Karpas-422 (cell line): ENCODE data around the gene ANKMY2. TPM values are rescaled to one million over a fixed set of nuclear protein-coding genes. Genes with fewer than 3 reads are reported as not detected.
"Not testable (repeated sequence)": the region's sequence is repeated elsewhere in the genome, so short reads cannot be mapped to it uniquely, and the experiment has no call there.

ENCODE experiments used
- DNase-seq: peaks from one replicate; pipeline ENCODE4 v3.0.0-alpha.2; 2015
- H2AFZ ChIP-seq: fragments of 200-600 bp; sonication (generic); 2 replicates; pipeline ENCODE4 v1.6.1; 2014; ENCODE audit warnings: antibody characterized with exemption, low read length, mixed read lengths
- H3K27ac ChIP-seq: fragments of 200-600 bp; sonication (generic); 2 replicates; pipeline ENCODE4 v1.5.1; 2014; ENCODE audit warnings: mild to moderate bottlenecking, low read length, moderate library complexity
- H3K27me3 ChIP-seq: fragments of 200-600 bp; sonication (generic); 2 replicates; pipeline ENCODE4 v1.6.1; 2014; ENCODE audit warnings: low read length, mixed read lengths
- H3K36me3 ChIP-seq: fragments of 200-600 bp; sonication (generic); 2 replicates; pipeline ENCODE4 v1.6.1; 2014; ENCODE audit warnings: low read length, mixed read lengths; ENCODE audit not compliant: insufficient read depth
- H3K4me1 ChIP-seq: fragments of 200-600 bp; sonication (generic); 2 replicates; pipeline ENCODE4 v1.6.1; 2014; ENCODE audit warnings: mild to moderate bottlenecking, low read length, mixed read lengths
- H3K4me2 ChIP-seq: fragments of 200-600 bp; sonication (generic); 2 replicates; pipeline ENCODE4 v1.6.1; 2014; ENCODE audit warnings: low read length, low read depth, mild to moderate bottlenecking; ENCODE audit not compliant: poor library complexity, severe bottlenecking
- H3K4me3 ChIP-seq: fragments of 200-600 bp; sonication (generic); 2 replicates; pipeline ENCODE4 v1.5.1; 2014; ENCODE audit warnings: mild to moderate bottlenecking, antibody characterized with exemption, low read length, mixed read lengths
- H3K79me2 ChIP-seq: fragments of 200-600 bp; sonication (generic); 2 replicates; pipeline ENCODE4 v1.6.1; 2014; ENCODE audit warnings: mild to moderate bottlenecking, low read length, mixed read lengths
- H3K9ac ChIP-seq: fragments of 200-600 bp; sonication (generic); 2 replicates; pipeline ENCODE4 v1.6.0; 2014; ENCODE audit warnings: low read length
- H3K9me2 ChIP-seq: fragments of 200-600 bp; sonication (generic), shearing (Covaris generic); replicated peaks from 2 replicates; pipeline ENCODE4 v1.6.0; 2014; ENCODE audit warnings: mild to moderate bottlenecking, low read length, moderate library complexity; ENCODE audit not compliant: insufficient read depth
- H3K9me3 ChIP-seq: fragments of 300-700, 200-600 bp; sonication (generic); 2 replicates; pipeline ENCODE4 v1.6.1; 2014; ENCODE audit warnings: low read length, mixed read lengths
- H4K20me1 ChIP-seq: fragments of 200-600 bp; sonication (generic); 2 replicates; pipeline ENCODE4 v1.6.1; 2014; ENCODE audit warnings: mild to moderate bottlenecking, antibody characterized with exemption, low read length, low read depth; ENCODE audit not compliant: insufficient read depth
- total RNA-seq: library from RNA; depleted of rRNA; stranded (reverse); fragments of >200 nt; shearing (Covaris generic); gene quantifications from 2 replicates; pipeline ENCODE4 v1.2.3, GENCODE V29; 2014; ENCODE audit warnings: low replicate concordance

ANKMY2 gene
- total RNA-seq, 1 experiment from 2014 or later, result 34.5 TPM

GRCh38 chr7:16668049-16668858, 22.7 kb upstream of the ANKMY2 start:
- Histone ChIP-seq H3K27me3 (no peaks in the 10 kb centered on the region), H2AFZ (no peak overlapping the region), H3K9me3 (no peaks in the 10 kb centered on the region), H3K36me3 (peaks cover 69% of the 10 kb centered on the region), H4K20me1 (peaks cover 17% of the 10 kb centered on the region), H3K4me2 (no peak overlapping the region), H3K4me3 (no peak overlapping the region), H3K79me2 (peaks cover 96% of the 10 kb centered on the region), H3K27ac (no peak overlapping the region), H3K9ac (no peak overlapping the region), H3K9me2 (no peaks in the 10 kb centered on the region), H3K4me1 (no peaks in the 10 kb centered on the region)
- no peak for DNase-seq

GRCh38 chr7:16667355-16667754, 21.8 kb upstream of the ANKMY2 start:
- no peak overlapping the region for H2AFZ ChIP-seq
- no peak for DNase-seq
- peaks cover 97% of the 10 kb centered on the region for H3K79me2 ChIP-seq
- no peak overlapping the region for H3K4me2 ChIP-seq
- H3K27ac ChIP-seq, result no peak overlapping the region
- H3K36me3 ChIP-seq, result peaks cover 64% of the 10 kb centered on the region
- H3K9me3 ChIP-seq, result no peaks in the 10 kb centered on the region
- H3K27me3 ChIP-seq, result no peaks in the 10 kb centered on the region
- no peak overlapping the region for H3K9ac ChIP-seq
- peaks cover 22% of the 10 kb centered on the region; the same call in 1 of the 2 replicates for H4K20me1 ChIP-seq
- H3K4me3 ChIP-seq, result no peak overlapping the region
- no peaks in the 10 kb centered on the region for H3K9me2 ChIP-seq
- no peaks in the 10 kb centered on the region for H3K4me1 ChIP-seq

GRCh38 chr7:16661924-16662323, 16.4 kb upstream of the ANKMY2 start:
- Histone ChIP-seq H3K36me3 (peaks cover 24% of the 10 kb centered on the region; the same call in 1 of the 2 replicates), H3K9me3 (no peaks in the 10 kb centered on the region), H3K27me3 (no peaks in the 10 kb centered on the region), H3K9ac (no peak overlapping the region), H3K27ac (no peak overlapping the region), H4K20me1 (peaks cover 38% of the 10 kb centered on the region), H2AFZ (no peak overlapping the region), H3K9me2 (no peaks in the 10 kb centered on the region), H3K4me1 (peaks cover 17% of the 10 kb centered on the region), H3K79me2 (peaks cover 95% of the 10 kb centered on the region), H3K4me3 (no peak overlapping the region), H3K4me2 (no peak overlapping the region)
- no peak for DNase-seq

GRCh38 chr7:16660702-16661464, 15.3 kb upstream of the ANKMY2 start:
- Histone ChIP-seq H3K4me3 (no peak overlapping the region), H3K27ac (no peak overlapping the region; the same call in 1 of the 2 replicates), H3K9me3 (no peaks in the 10 kb centered on the region), H3K9ac (no peak overlapping the region), H2AFZ (no peak overlapping the region), H3K9me2 (no peaks in the 10 kb centered on the region), H3K27me3 (no peaks in the 10 kb centered on the region), H3K4me1 (peaks cover 17% of the 10 kb centered on the region), H3K36me3 (peaks cover 24% of the 10 kb centered on the region; the same call in 1 of the 2 replicates), H3K4me2 (no peak overlapping the region), H3K79me2 (peaks cover 98% of the 10 kb centered on the region), H4K20me1 (peaks cover 42% of the 10 kb centered on the region)
- no peak for DNase-seq

- not testable (repeated sequence) for H3K9me2 ChIP-seq, H3K9me3 ChIP-seq, H3K4me3 ChIP-seq, H3K4me2 ChIP-seq, H3K27me3 ChIP-seq, DNase-seq, H3K9ac ChIP-seq, H2AFZ ChIP-seq, H3K27ac ChIP-seq
- Histone ChIP-seq H4K20me1 (peaks cover 47% of the 10 kb centered on the region), H3K36me3 (peaks cover 20% of the 10 kb centered on the region; the same call in 1 of the 2 replicates), H3K79me2 (peaks cover 98% of the 10 kb centered on the region), H3K4me1 (peaks cover 17% of the 10 kb centered on the region)
Observed at GRCh38 chr7:16659854-16660497, 14.4 kb upstream of the ANKMY2 start.

- Histone ChIP-seq H3K27me3 (no peaks in the 10 kb centered on the region), H3K4me1 (peaks cover 19% of the 10 kb centered on the region), H3K79me2 (peaks cover 98% of the 10 kb centered on the region), H3K36me3 (peaks cover 7% of the 10 kb centered on the region; the same call in 1 of the 2 replicates), H3K4me2 (no peak overlapping the region), H3K27ac (no peak overlapping the region), H3K4me3 (no peak overlapping the region), H3K9me3 (no peaks in the 10 kb centered on the region), H4K20me1 (peaks cover 45% of the 10 kb centered on the region), H3K9me2 (no peaks in the 10 kb centered on the region), H3K9ac (no peak overlapping the region), H2AFZ (no peak overlapping the region)
- no peak for DNase-seq
Observed at GRCh38 chr7:16657656-16658279, 12.2 kb upstream of the ANKMY2 start.

GRCh38 chr7:16656141-16656540, 10.6 kb upstream of the ANKMY2 start:
- Histone ChIP-seq H2AFZ (no peak overlapping the region), H3K4me1 (peaks cover 16% of the 10 kb centered on the region), H4K20me1 (peaks cover 42% of the 10 kb centered on the region), H3K4me3 (no peak overlapping the region), H3K9ac (no peak overlapping the region), H3K79me2 (peaks cover 98% of the 10 kb centered on the region), H3K27ac (no peak overlapping the region), H3K4me2 (no peak overlapping the region), H3K27me3 (no peaks in the 10 kb centered on the region), H3K9me2 (no peaks in the 10 kb centered on the region), H3K36me3 (peaks cover 5% of the 10 kb centered on the region; the same call in 1 of the 2 replicates), H3K9me3 (no peaks in the 10 kb centered on the region)
- no peak for DNase-seq
